Measurements from ENCODE around the gene PRR23E. TPM values are rescaled to one million over a fixed set of nuclear protein-coding genes. Genes with fewer than 3 reads are reported as not detected.

The PRR23E gene
- total and polyA plus RNA-seq, 12 donors: not detected

- intact Hi-C loops (cut with DNase I): no loop called here
- TF ChIP-seq CTCF (IDR thresholded peaks at IDR 0.05): no peak
- no peaks in the 10 kb centered on the region for H3K27me3 ChIP-seq
- no peak for DNase-seq
- no peaks in the 10 kb centered on the region for H3K36me3 ChIP-seq
- peaks cover 0 to 2% (median 0%) of the 10 kb centered on the region in 9 donors for H3K4me1 ChIP-seq
- H3K4me3 ChIP-seq: no peak overlapping the region
- ATAC-seq: no peak
- WGBS, 2 donors: 79 to 82% methylated on average over 8 of the region's 8 CpGs
- no peak overlapping the region for H3K27ac ChIP-seq
- peaks cover 0 to 7% (median 0%) of the 10 kb centered on the region in 11 donors for H3K9me3 ChIP-seq
Observed at GRCh38 chr3:127147291-127147885, 45.5 kb upstream of the PRR23E start.

GRCh38 chr3:127149621-127150310 is 43.2 kb upstream of the PRR23E start:
- no peaks in the 10 kb centered on the region for H3K36me3 ChIP-seq
- WGBS, 2 donors: 77 to 79% methylated on average over 6 of the region's 6 CpGs
- H3K9me3 ChIP-seq: no peaks in the 10 kb centered on the region
- no peak for ATAC-seq
- no peak for DNase-seq
- H3K4me1 ChIP-seq: peaks cover 0 to 2% (median 0%) of the 10 kb centered on the region in 9 donors
- no peaks in the 10 kb centered on the region for H3K27me3 ChIP-seq
- no peak for TF ChIP-seq CTCF (IDR thresholded peaks at IDR 0.05)
- H3K27ac ChIP-seq: no peak overlapping the region
- H3K4me3 ChIP-seq: no peak overlapping the region
- intact Hi-C loops (cut with DNase I): no loop called here

- DNase-seq (no peak), ATAC-seq (no peak)
- WGBS, 2 donors: 81 to 85% methylated on average over 15 of the region's 15 CpGs
- Histone ChIP-seq H3K9me3 (no peaks in the 10 kb centered on the region), H3K4me3 (no peak overlapping the region), H3K27me3 (no peaks in the 10 kb centered on the region), H3K36me3 (no peaks in the 10 kb centered on the region), H3K27ac (no peak overlapping the region), H3K4me1 (peaks cover 0 to 2% (median 0%) of the 10 kb centered on the region in 9 donors)
- intact Hi-C loops (cut with DNase I): no loop called here
- no peak for TF ChIP-seq CTCF (IDR thresholded peaks at IDR 0.05)
Observed at GRCh38 chr3:127150513-127151250, 42.2 kb upstream of the PRR23E start.

GRCh38 chr3:127151251-127151564 is 41.7 kb upstream of the PRR23E start:
- no peak overlapping the region for H3K27ac ChIP-seq
- DNase-seq: no peak
- H3K9me3 ChIP-seq: no peaks in the 10 kb centered on the region
- peaks cover 0 to 2% (median 0%) of the 10 kb centered on the region in 9 donors for H3K4me1 ChIP-seq
- 91 to 94% methylated on average over 9 of the region's 9 CpGs for WGBS, 2 donors
- no peak for TF ChIP-seq CTCF (IDR thresholded peaks at IDR 0.05)
- no peaks in the 10 kb centered on the region for H3K36me3 ChIP-seq
- ATAC-seq: no peak
- intact Hi-C loops (cut with DNase I): no loop called here
- no peak overlapping the region for H3K4me3 ChIP-seq
- no peaks in the 10 kb centered on the region for H3K27me3 ChIP-seq

All from heart right ventricle (tissue), 16 donors.